ENCODE data around the gene LIPM.

Gene LIPM, protein sequence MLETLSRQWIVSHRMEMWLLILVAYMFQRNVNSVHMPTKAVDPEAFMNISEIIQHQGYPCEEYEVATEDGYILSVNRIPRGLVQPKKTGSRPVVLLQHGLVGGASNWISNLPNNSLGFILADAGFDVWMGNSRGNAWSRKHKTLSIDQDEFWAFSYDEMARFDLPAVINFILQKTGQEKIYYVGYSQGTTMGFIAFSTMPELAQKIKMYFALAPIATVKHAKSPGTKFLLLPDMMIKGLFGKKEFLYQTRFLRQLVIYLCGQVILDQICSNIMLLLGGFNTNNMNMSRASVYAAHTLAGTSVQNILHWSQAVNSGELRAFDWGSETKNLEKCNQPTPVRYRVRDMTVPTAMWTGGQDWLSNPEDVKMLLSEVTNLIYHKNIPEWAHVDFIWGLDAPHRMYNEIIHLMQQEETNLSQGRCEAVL

GRCh38 chr10:88802523-88803285 lies at the start of gene LIPM:
Gene LIPM, plus strand, starts transcription at chr10:88802730. Its CDS starts 167 bp downstream, at chr10:88802897.
- no peak for DNase-seq (ENCODE audit: low spot score)
- FAIRE-seq, result no peak

DNA sequence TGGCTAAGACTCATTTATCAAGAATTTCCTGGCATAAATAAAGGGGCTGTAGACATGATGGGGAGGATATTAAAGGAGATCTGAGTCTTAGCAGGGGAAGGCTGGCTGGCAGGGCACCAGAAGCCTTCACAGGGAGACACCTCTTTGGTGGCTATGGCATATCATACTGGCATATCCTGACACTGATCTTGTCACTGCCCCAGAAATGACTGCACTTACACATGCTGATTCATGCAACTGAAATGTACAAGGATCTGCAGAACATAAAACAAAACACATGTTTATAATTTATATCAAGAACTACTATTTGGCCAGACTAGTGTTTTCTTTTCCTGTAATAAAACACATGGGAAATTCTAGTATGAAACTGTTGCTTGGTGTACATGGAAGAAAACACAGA lies 48.2 kb upstream of the LIPM start:
- DNase-seq (ENCODE audit: low spot score) (no peak), FAIRE-seq (no peak)

DNA sequence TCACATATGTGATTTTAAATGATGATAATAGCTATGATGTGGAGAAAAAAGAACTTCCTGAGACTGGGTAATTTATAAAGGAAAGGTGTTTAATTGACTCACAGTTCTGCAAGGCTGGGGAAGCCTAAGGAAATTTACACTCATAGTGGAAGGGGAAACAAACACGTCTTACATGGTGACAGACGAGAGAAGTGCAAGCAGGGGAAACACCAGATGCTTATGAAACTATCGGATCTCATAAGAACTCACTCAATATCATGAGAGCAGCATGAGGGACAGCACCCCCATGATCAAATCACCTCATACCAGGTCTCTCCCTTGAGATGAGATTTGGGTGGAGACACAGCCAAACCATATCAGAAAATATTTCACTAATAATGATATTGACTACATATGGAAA lies 46.8 kb upstream of the LIPM start:
- no peak for DNase-seq (ENCODE audit: low spot score)
- FAIRE-seq, result no peak

DNA sequence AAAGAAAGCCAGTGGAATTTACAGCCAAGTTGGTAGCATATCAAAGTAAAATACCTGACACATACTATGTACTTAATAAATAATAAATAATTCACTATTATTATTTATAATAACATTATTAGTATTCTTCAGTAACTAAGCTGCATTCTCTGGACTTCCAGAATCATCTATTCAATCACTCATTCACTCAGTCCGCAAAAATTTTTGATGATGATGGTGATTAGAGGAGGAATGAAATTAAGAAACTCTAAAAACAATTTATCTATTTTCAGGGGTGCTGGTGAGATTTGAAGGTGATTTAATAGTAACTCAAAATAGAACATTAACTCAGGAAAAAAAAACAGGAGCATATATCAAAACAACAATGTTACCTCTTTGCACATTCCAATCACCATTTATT lies 45.9 kb upstream of the LIPM start:
- FAIRE-seq, result no peak

DNA sequence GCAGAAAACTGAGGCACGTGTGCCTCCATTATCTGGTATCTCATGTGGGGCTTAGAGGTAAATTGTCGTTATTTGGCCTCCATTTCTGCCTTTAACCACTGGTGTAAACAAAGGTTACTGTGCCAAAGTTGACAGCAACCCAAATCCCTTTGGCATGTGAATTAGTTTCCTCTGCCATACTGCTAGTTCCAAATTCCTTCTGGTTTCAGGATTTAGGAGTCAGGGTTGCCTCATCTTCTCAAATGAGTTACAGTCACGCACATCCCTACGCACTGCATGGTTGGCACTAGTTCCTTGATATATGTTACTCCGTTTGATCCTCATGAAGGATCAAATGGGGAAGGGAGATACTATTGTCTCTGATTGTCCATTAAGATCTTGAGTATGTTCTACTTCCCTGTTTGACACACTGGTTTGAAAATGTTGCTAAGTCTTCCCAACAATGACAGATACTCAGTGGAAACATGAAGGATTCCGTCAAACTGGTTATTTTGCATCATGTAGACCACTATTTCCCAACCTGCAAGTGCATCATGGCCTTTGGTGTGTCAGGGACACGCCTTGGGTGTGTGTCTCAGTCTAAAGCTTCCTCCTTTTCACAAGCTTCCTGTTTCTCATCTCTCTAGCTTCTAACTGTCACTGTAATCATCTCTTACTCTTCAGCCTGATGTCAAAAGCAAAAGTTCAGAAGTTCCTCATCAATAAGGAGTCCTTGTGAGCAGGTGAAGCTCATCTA lies 43.0 kb upstream of the LIPM start, which contains the start of gene LIPN:
Gene LIPN (plus strand): TSS at position 655 of the 736 bp plus-strand sequence. CDS start 1,386 bp downstream, outside the sequence.
- FAIRE-seq (no peak), DNase-seq (ENCODE audit: low spot score) (no peak)

More for the DNA sequence above, 45.9 kb upstream of the LIPM start:
- no peak for DNase-seq (ENCODE audit: low spot score)

- DNase-seq (ENCODE audit: low spot score) (no peak), FAIRE-seq (peak; percentile 5)
Measured at GRCh38 chr10:88762906-88763305, 39.6 kb upstream of the LIPM start.

DNA sequence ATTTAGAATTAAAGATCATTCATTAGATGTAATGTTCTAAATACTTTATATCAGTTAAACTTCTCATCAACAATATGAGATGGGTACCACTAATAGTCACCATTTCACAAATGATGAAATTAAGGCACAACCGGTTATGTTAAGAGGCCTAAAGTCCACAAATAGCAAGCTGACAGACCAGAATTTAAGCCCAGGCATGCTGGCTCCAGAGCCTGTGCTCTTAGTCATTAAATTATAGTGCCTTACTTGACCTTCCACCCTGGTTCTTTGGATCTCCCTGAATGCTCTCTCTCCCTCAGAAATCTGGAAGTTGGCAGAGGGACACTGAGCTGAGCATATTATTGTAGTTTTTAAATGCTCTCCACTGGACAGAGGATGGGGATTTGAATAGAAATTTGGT lies 39.1 kb upstream of the LIPM start:
- DNase-seq (ENCODE audit: low spot score) (no peak), FAIRE-seq (no peak)

- FAIRE-seq (no peak), DNase-seq (ENCODE audit: low spot score) (no peak)
Measured at GRCh38 chr10:88764110-88764509, 38.4 kb upstream of the LIPM start.

DNA sequence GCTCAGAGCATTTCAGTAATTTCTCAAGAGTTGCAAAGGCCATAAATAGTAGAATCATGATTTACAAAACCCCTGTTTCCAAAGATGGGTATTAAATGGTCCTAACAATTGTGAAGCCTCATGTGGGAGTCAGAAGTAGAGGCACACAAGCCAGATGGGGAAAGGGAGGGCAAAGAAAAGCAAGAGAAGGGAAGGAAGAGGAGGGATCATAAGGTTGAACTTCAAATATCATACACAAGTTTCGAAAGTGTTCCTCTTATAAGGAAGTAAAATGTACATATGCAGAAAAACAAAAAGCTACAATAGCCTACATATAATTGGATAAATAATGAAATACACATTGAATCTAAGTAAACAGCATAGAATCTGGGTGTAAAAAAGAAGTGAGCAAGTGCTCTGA lies 36.7 kb upstream of the LIPM start:
- no peak for DNase-seq (ENCODE audit: low spot score)
- FAIRE-seq, result no peak

DNA sequence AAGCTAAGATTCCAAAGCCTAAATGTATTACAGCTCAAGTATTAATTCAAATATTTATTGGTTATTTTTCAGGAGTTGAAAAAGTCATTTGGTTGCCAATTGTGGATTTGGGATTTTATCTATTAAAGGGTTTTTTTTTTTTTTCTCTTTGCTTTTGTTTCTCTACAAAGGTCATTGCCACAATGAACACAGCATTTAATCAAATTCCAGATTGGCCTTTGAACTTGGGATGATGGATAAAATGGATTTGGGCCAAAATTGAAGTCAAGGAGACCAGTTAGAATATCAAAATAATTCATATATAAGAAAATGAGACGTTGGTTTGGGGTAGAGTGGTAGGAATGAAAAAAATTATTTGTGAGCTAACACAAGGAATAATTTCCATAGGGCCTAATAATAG lies 33.1 kb upstream of the LIPM start:
- FAIRE-seq, result no peak

GRCh38 chr10:88781206-88781605 lies 21.3 kb upstream of the LIPM start:
- no peak for FAIRE-seq
- no peak for DNase-seq (ENCODE audit: low spot score)

More for the DNA sequence above, 33.1 kb upstream of the LIPM start:
- DNase-seq (ENCODE audit: low spot score), result no peak

- no peak for FAIRE-seq
Measured at GRCh38 chr10:88782222-88782621, 20.3 kb upstream of the LIPM start.

DNA sequence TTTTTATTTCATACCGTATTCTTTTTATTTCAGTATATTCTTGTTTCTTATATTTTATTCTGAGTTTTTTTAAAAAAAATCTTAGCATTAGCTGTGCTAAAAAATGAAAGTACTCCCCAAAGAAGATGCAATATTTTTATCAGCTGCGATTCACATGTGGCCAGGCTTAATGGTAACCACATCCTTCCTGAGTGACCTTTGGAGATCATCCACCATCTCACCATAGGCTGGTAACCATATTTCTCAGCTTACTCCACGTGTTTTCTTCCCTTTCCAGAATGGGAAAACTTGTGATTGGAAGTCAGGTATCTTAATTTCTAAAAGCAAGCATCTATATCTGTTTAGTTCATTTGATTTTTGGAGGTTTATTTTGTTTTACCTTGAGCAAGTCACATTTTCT lies 18.8 kb upstream of the LIPM start:
- FAIRE-seq (no peak), DNase-seq (ENCODE audit: low spot score) (no peak)

More at GRCh38 chr10:88782222-88782621, 20.3 kb upstream of the LIPM start:
- DNase-seq (ENCODE audit: low spot score), result no peak

- DNase-seq (ENCODE audit: low spot score) (no peak), FAIRE-seq (no peak)
Measured at GRCh38 chr10:88786032-88786770, 16.3 kb upstream of the LIPM start.

- no peak for FAIRE-seq
- no peak for DNase-seq (ENCODE audit: low spot score)
Measured at GRCh38 chr10:88787463-88787862, 15.1 kb upstream of the LIPM start.

GRCh38 chr10:88788924-88789323 lies 13.6 kb upstream of the LIPM start:
- FAIRE-seq (no peak), DNase-seq (ENCODE audit: low spot score) (no peak)

- DNase-seq (ENCODE audit: low spot score), result peak; percentile 6
Measured at GRCh38 chr10:88791924-88792323, 10.6 kb upstream of the LIPM start.

GRCh38 chr10:88792661-88793060 lies 9.9 kb upstream of the LIPM start:
- FAIRE-seq (peak; percentile 80), DNase-seq (ENCODE audit: low spot score) (peak; percentile 44)

More at GRCh38 chr10:88791924-88792323, 10.6 kb upstream of the LIPM start:
- FAIRE-seq, result peak; percentile 59

DNA sequence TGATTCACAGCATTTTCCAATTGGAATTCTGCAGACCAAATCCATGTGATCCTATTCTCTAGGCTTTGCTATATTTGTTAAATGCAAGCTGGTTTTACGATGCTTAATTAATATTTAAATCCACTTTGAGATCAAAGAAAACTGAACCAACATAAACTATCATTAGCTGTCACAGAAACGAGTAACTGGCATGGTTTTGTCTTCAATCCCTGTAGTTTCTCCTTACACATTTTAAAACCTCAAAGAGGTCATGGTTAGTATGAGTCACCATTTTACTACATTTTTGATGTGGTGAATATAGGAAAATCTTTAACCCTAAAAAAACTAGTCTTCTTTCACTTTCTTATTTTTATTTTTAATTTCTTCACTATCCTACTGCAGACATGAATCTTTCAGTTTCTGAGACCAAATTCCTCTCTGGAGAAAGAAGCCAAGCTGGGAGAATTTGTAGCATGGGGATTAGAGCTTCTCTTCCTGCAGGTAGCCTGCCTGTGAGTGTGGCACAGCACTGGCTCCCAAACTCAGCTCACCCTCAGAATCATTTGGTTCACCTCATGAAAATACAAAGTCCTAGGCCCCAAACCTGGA lies 8.7 kb upstream of the LIPM start:
- peak; percentile 95 for FAIRE-seq
- peak; percentile 44 for DNase-seq (ENCODE audit: low spot score)

DNA sequence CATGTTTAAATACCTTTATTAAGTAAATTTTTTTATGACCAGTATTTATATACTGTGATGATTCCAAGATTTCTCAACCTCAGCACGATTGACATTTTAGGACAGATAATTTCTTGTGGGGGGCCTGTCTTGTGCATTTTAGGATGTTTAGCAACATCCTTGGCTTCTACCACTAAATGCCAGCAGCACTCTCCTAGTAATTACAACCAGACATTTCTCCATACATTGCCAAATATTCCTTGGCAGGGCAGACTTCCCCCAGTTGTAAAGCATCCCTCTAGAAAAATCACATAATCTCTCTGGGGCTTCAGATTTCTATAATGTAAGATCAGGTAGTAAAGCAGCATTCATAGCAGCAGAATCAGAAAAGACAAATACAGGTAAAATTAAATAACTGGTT lies 7.8 kb upstream of the LIPM start:
- DNase-seq (ENCODE audit: low spot score) (no peak), FAIRE-seq (no peak)

Data from RCC 7860 (cell line).